Transverse colon (tissue), 4 donors: Measurements from ENCODE around the gene GRIK4. TPM values are rescaled to one million over a fixed set of nuclear protein-coding genes. Genes with fewer than 3 reads are reported as not detected.

Experiments used
- DNase-seq: peaks from one replicate; pipeline ENCODE4 v3.0.0-alpha.2; 2019
- H3K27ac ChIP-seq, 4 donors: fragments of 200-600 bp; sonication (generic); 2 replicates each; pipeline ENCODE4 v1.5.1; 2016 to 2018; ENCODE audit warnings: inconsistent platforms in 4 of 4
- H3K27me3 ChIP-seq: fragments of 200-600 bp; sonication (generic); 2 replicates; pipeline ENCODE4 v1.5.1; 2017; ENCODE audit warnings: inconsistent platforms
- H3K36me3 ChIP-seq, 4 donors: fragments of 200-600 bp; sonication (generic); 2 replicates each; pipeline ENCODE4 v1.5.1; 2017 to 2019; ENCODE audit warnings: inconsistent platforms in 4 of 4
- H3K4me1 ChIP-seq, 4 donors: fragments of 200-600 bp; sonication (generic); 2 replicates each; pipeline ENCODE4 v1.5.1; 2017 to 2020; ENCODE audit warnings: inconsistent platforms in 4 of 4
- H3K4me3 ChIP-seq, 4 donors: fragments of 200-600 bp; sonication (generic); 1 replicate in 1 of 4; 2 replicates in 3 of 4; pipeline versions ENCODE4 v1.5.1 to v1.6.1; 2017 to 2019; ENCODE audit warnings: inconsistent platforms in 4 of 4
- H3K9me3 ChIP-seq, 2 donors: fragments of 200-600 bp; sonication (generic); 2 replicates each; pipeline ENCODE4 v1.5.1; 2017 to 2019; ENCODE audit warnings: inconsistent platforms in 2 of 2
- CTCF ChIP-seq, 5 experiments: fragments of 200-600 bp in 3 of 5; fragments of 450-650 bp in 2 of 5; sonication (generic) in 3 of 5; IDR thresholded peaks; 1 replicate in 2 of 5; 2 replicates in 3 of 5; pipeline ENCODE4 v1.5.1; 2016 to 2017; ENCODE audit warnings: antibody characterized with exemption in 5 of 5, inconsistent platforms in 3 of 5, mild to moderate bottlenecking in 2 of 5, moderate library complexity in 1 of 5
- EP300 ChIP-seq: sonication (generic); formaldehyde crosslinking; IDR thresholded peaks from one replicate; pipeline ENCODE4 v1.6.1; 2017; ENCODE audit warnings: antibody characterized with exemption, low read depth
- POLR2A ChIP-seq: fragments of 450-650 bp; IDR thresholded peaks from one replicate; pipeline ENCODE4 v1.6.1; 2016; ENCODE audit warnings: antibody characterized with exemption, mild to moderate bottlenecking, moderate library complexity
- POLR2AphosphoS5 ChIP-seq, 3 donors: sonication (generic); formaldehyde crosslinking; IDR thresholded peaks; one replicate each; pipeline ENCODE4 v1.6.1; 2016; ENCODE audit warnings: antibody characterized with exemption in 3 of 3
- WGBS, 2 donors: methylation state at CpG; one replicate each; pipeline ENCODE4 v1.1.5; 2018; ENCODE audit warnings: low coverage in 1 of 2; 5-methylcytosine and 5-hydroxymethylcytosine counted together
- in situ Hi-C, 4 donors: fragments of 200-750 bp; cut with MboI; loops; one replicate each; pipeline versions ENCODE4 v1.15.0 to v1.15.1; 2017; ENCODE audit warnings: low sequenced_read_pairs in 3 of 4, low pct_ligation_motif_present in 1 of 4, low pct_unique_long_range_greater_than_20kb in 1 of 4
- intact Hi-C: fragments of 100-400 bp; cut with DNase I; formaldehyde crosslinking; loops from one replicate; pipeline ENCODE4 v1.15.1; 2023; ENCODE audit warnings: low total_unique reads
- total RNA-seq, 4 donors: library from RNA; depleted of rRNA; stranded (reverse); fragments of >200 nt; gene quantifications; one replicate each; pipeline ENCODE4 v1.1.0, GENCODE V29; 2016

Gene GRIK4
- total RNA-seq, 4 donors from 2014 or later, result 2.6 TPM; not detected in 3

GRCh38 chr11:120964857-120965256 is 453.3 kb downstream of the GRIK4 start:
- Histone ChIP-seq H3K36me3 (no peaks in the 10 kb centered on the region), H3K9me3 (no peaks in the 10 kb centered on the region), H3K27me3 (no peaks in the 10 kb centered on the region), H3K27ac (no peak overlapping the region), H3K4me1 (no peaks in the 10 kb centered on the region), H3K4me3 (no peak overlapping the region)
- intact Hi-C loops (no loop called here), in situ Hi-C loops (loop anchor here in 3 of 4 donors (25.0 kb wide), 1 partner anchor 453 kb away; the partner anchor contains the start of gene GRIK4 (in 3 of the 3))
- WGBS, 2 donors, result 68% methylated on average over 1 of the region's 1 CpG; no CpG with 5 or more reads in 1 of the 2 donors
- no peak for TF ChIP-seq POLR2A
- no peak for TF ChIP-seq CTCF (IDR thresholded peaks at IDR 0.05)
- TF ChIP-seq EP300, result no peak
- TF ChIP-seq POLR2AphosphoS5 (IDR thresholded peaks at IDR 0.05), result no peak
- no peak for DNase-seq

- DNase-seq, result no peak
- TF ChIP-seq CTCF (IDR thresholded peaks at IDR 0.05), result no peak
- no peak for TF ChIP-seq POLR2A
- TF ChIP-seq EP300, result no peak
- no peak for TF ChIP-seq POLR2AphosphoS5 (IDR thresholded peaks at IDR 0.05)
- intact Hi-C loops (no loop called here), in situ Hi-C loops (loop anchor here in 3 of 4 donors (25.0 kb wide), 1 partner anchor 455 kb away; the partner anchor contains the start of gene GRIK4 (in 3 of the 3))
- Histone ChIP-seq H3K9me3 (no peaks in the 10 kb centered on the region), H3K4me3 (no peak overlapping the region), H3K36me3 (no peaks in the 10 kb centered on the region), H3K27ac (no peak overlapping the region), H3K27me3 (peaks cover 3% of the 10 kb centered on the region), H3K4me1 (no peaks in the 10 kb centered on the region)
- WGBS, 2 donors, result 90% methylated on average over 14 of the region's 14 CpGs; no CpG with 5 or more reads in 1 of the 2 donors
Measured at GRCh38 chr11:120966840-120967239, 455.3 kb downstream of the GRIK4 start.

GRCh38 chr11:120969993-120970392 is 458.4 kb downstream of the GRIK4 start:
- H3K27ac ChIP-seq, result no peak overlapping the region
- DNase-seq, result no peak
- H3K4me1 ChIP-seq, result no peaks in the 10 kb centered on the region
- H3K9me3 ChIP-seq, result no peaks in the 10 kb centered on the region
- H3K4me3 ChIP-seq, result no peak overlapping the region
- intact Hi-C loops (no loop called here), in situ Hi-C loops (loop anchor here in 3 of 4 donors (25.0 kb wide), 1 partner anchor 458 kb away; the partner anchor contains the start of gene GRIK4 (in 3 of the 3))
- H3K36me3 ChIP-seq, result no peaks in the 10 kb centered on the region
- 89% methylated on average over 6 of the region's 6 CpGs; no CpG with 5 or more reads in 1 of the 2 donors for WGBS, 2 donors
- TF ChIP-seq POLR2AphosphoS5 (IDR thresholded peaks at IDR 0.05), result no peak
- TF ChIP-seq CTCF (IDR thresholded peaks at IDR 0.05), result no peak
- no peak for TF ChIP-seq EP300
- TF ChIP-seq POLR2A, result no peak
- peaks cover 21% of the 10 kb centered on the region for H3K27me3 ChIP-seq

- in situ Hi-C loops, result loop anchor here in 3 of 4 donors (25.0 kb wide), 1 partner anchor 460 kb away; the partner anchor contains the start of gene GRIK4 (in 3 of the 3)
- TF ChIP-seq EP300 (no peak), POLR2AphosphoS5 (IDR thresholded peaks at IDR 0.05) (no peak), POLR2A (no peak), CTCF (IDR thresholded peaks at IDR 0.05) (no peak)
- Histone ChIP-seq H3K4me3 (no peak overlapping the region), H3K36me3 (no peaks in the 10 kb centered on the region), H3K4me1 (no peaks in the 10 kb centered on the region), H3K27ac (no peak overlapping the region), H3K27me3 (peaks cover 21% of the 10 kb centered on the region), H3K9me3 (no peaks in the 10 kb centered on the region)
- DNase-seq, result no peak
- 77 to 87% methylated on average over 3 to 4 of the region's 4 CpGs for WGBS, 2 donors
- intact Hi-C loops, result no loop called here
Measured at GRCh38 chr11:120971825-120972224, 460.3 kb downstream of the GRIK4 start.
